SK-N-SH (cell line): Measurements from ENCODE around the gene BIRC6.

ENCODE experiments used
- EZH2phosphoT487 ChIP-seq: fragments of 200-600 bp; sonication (generic); IDR thresholded peaks from 2 replicates; pipeline ENCODE4 v1.6.1; 2017; ENCODE audit warnings: low read depth, mixed run types, mild to moderate bottlenecking, antibody characterized with exemption, moderate library complexity, borderline replicate concordance
- GABPA ChIP-seq: IDR thresholded peaks from 2 replicates; pipeline ENCODE4 v1.4.0; 2012; ENCODE audit warnings: low read depth, mild to moderate bottlenecking
- JUND ChIP-seq: IDR thresholded peaks from 2 replicates; pipeline ENCODE4 v1.4.0; 2012
- POLR2AphosphoS5 ChIP-seq: IDR thresholded peaks from 2 replicates; pipeline ENCODE4 v1.6.1; 2012; ENCODE audit warnings: low read depth, low read length
- RAD21 ChIP-seq: IDR thresholded peaks from 2 replicates; pipeline ENCODE4 v1.6.1; 2012; ENCODE audit warnings: mild to moderate bottlenecking, low read length
- RCOR1 ChIP-seq: fragments of 150-350 bp; IDR thresholded peaks from 2 replicates; pipeline ENCODE4 v1.6.1; 2017; ENCODE audit warnings: antibody characterized with exemption, low read length
- SIN3A ChIP-seq: IDR thresholded peaks from 2 replicates; pipeline ENCODE4 v1.6.1; 2012; ENCODE audit warnings: low read depth, mild to moderate bottlenecking, low read length, moderate library complexity, borderline replicate concordance
- SMC3 ChIP-seq: IDR thresholded peaks from 2 replicates; pipeline ENCODE4 v1.6.1; 2012; ENCODE audit warnings: low read depth, low read length, improper control_type of control experiment
- TEAD4 ChIP-seq: IDR thresholded peaks from 2 replicates; pipeline ENCODE4 v1.4.0; 2012; ENCODE audit warnings: mild to moderate bottlenecking, borderline replicate concordance; ENCODE audit not compliant: insufficient read depth
- YY1 ChIP-seq: IDR thresholded peaks from 2 replicates; pipeline ENCODE4 v1.4.0; 2012; ENCODE audit warnings: low read depth, mild to moderate bottlenecking
- TF ChIP-seq, protein P1 (sequence below): fragments of 200-600 bp; sonication (generic); IDR thresholded peaks from 2 replicates; pipeline ENCODE4 v1.6.1; 2017; ENCODE audit warnings: antibody characterized with exemption, mild to moderate bottlenecking, moderate library complexity
- TF ChIP-seq, protein P2 (sequence below): IDR thresholded peaks from 2 replicates; pipeline ENCODE4 v1.6.1; 2012; ENCODE audit warnings: mild to moderate bottlenecking, low read depth, low read length, moderate library complexity
- TF ChIP-seq, protein P3 (sequence below): fragments of 150-350 bp; IDR thresholded peaks from 2 replicates; pipeline ENCODE4 v1.6.1; 2016; ENCODE audit warnings: mild to moderate bottlenecking, low read depth, low read length

DNA sequence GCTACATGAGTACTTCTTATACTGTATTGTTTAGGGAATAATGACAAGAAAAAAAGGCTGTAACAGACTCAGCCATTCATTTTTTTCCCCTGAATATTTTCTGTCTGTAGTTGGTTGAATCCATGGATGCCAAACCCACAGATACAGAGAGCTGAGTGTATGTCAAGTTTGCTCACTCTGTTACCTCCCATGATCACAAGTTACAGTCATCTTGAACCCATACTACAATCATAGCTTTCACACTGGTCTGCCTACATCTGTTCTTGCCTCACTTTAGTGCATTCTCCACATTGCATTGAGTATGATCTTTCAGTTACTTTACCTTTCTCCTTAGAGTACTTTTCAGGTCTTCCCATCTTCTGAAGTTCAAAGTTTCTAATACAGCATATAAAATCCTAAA is 94.0 kb downstream of the BIRC6 start:
- TF ChIP-seq JUND (no peak), SMC3 (no peak), POLR2AphosphoS5 (no peak), EZH2phosphoT487 (no peak), SIN3A (no peak), GABPA (no peak), YY1 (no peak), RAD21 (no peak), RCOR1 (no peak), TEAD4 (no peak)
- TF ChIP-seq, protein P1, sequence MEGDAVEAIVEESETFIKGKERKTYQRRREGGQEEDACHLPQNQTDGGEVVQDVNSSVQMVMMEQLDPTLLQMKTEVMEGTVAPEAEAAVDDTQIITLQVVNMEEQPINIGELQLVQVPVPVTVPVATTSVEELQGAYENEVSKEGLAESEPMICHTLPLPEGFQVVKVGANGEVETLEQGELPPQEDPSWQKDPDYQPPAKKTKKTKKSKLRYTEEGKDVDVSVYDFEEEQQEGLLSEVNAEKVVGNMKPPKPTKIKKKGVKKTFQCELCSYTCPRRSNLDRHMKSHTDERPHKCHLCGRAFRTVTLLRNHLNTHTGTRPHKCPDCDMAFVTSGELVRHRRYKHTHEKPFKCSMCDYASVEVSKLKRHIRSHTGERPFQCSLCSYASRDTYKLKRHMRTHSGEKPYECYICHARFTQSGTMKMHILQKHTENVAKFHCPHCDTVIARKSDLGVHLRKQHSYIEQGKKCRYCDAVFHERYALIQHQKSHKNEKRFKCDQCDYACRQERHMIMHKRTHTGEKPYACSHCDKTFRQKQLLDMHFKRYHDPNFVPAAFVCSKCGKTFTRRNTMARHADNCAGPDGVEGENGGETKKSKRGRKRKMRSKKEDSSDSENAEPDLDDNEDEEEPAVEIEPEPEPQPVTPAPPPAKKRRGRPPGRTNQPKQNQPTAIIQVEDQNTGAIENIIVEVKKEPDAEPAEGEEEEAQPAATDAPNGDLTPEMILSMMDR, result no peak
- TF ChIP-seq, protein P2, sequence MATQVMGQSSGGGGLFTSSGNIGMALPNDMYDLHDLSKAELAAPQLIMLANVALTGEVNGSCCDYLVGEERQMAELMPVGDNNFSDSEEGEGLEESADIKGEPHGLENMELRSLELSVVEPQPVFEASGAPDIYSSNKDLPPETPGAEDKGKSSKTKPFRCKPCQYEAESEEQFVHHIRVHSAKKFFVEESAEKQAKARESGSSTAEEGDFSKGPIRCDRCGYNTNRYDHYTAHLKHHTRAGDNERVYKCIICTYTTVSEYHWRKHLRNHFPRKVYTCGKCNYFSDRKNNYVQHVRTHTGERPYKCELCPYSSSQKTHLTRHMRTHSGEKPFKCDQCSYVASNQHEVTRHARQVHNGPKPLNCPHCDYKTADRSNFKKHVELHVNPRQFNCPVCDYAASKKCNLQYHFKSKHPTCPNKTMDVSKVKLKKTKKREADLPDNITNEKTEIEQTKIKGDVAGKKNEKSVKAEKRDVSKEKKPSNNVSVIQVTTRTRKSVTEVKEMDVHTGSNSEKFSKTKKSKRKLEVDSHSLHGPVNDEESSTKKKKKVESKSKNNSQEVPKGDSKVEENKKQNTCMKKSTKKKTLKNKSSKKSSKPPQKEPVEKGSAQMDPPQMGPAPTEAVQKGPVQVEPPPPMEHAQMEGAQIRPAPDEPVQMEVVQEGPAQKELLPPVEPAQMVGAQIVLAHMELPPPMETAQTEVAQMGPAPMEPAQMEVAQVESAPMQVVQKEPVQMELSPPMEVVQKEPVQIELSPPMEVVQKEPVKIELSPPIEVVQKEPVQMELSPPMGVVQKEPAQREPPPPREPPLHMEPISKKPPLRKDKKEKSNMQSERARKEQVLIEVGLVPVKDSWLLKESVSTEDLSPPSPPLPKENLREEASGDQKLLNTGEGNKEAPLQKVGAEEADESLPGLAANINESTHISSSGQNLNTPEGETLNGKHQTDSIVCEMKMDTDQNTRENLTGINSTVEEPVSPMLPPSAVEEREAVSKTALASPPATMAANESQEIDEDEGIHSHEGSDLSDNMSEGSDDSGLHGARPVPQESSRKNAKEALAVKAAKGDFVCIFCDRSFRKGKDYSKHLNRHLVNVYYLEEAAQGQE, result no peak
- TF ChIP-seq, protein P3, sequence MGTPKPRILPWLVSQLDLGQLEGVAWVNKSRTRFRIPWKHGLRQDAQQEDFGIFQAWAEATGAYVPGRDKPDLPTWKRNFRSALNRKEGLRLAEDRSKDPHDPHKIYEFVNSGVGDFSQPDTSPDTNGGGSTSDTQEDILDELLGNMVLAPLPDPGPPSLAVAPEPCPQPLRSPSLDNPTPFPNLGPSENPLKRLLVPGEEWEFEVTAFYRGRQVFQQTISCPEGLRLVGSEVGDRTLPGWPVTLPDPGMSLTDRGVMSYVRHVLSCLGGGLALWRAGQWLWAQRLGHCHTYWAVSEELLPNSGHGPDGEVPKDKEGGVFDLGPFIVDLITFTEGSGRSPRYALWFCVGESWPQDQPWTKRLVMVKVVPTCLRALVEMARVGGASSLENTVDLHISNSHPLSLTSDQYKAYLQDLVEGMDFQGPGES, result no peak
